Body of pancreas (tissue), 4 donors: ENCODE data around the gene FOXD4L3.
"Not testable (repeated sequence)": the region's sequence is repeated elsewhere in the genome, so short reads cannot be mapped to it uniquely, and the experiment has no call there.

Experiments
- POLR2A ChIP-seq, 3 donors: fragments of 450-650 bp; IDR thresholded peaks; one replicate each; pipeline ENCODE4 v1.6.1; 2016; ENCODE audit warnings: antibody characterized with exemption in 3 of 3, mild to moderate bottlenecking in 2 of 3
- TF ChIP-seq, protein P1 (sequence below), 7 experiments: fragments of 450-650 bp in 4 of 7; fragments of 200-600 bp in 3 of 7; sonication (generic) in 3 of 7; IDR thresholded peaks; one replicate each; pipeline ENCODE4 v1.5.1; 2016 to 2019; ENCODE audit warnings: antibody characterized with exemption in 7 of 7

DNA sequence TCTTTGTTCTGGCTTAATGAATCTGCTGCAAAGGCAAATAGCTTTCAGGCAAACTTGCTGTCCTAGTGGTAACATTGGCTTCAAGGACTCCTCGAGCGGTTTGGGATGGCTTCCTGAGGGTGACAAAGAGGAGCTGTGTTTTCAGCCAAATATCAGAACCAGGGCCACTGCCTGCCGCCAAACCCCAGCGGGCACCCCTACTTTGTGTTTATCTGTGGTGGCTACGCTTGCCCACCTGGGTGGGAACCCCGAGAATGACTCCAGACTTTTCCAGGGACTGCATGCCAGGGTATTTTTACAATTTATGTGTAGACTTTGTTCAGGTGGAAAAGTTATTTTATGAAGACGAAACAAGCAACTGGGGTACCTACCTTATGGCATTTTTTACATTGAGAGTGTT lies 35.3 kb downstream of the FOXD4L3 start:
- TF ChIP-seq, protein P1, sequence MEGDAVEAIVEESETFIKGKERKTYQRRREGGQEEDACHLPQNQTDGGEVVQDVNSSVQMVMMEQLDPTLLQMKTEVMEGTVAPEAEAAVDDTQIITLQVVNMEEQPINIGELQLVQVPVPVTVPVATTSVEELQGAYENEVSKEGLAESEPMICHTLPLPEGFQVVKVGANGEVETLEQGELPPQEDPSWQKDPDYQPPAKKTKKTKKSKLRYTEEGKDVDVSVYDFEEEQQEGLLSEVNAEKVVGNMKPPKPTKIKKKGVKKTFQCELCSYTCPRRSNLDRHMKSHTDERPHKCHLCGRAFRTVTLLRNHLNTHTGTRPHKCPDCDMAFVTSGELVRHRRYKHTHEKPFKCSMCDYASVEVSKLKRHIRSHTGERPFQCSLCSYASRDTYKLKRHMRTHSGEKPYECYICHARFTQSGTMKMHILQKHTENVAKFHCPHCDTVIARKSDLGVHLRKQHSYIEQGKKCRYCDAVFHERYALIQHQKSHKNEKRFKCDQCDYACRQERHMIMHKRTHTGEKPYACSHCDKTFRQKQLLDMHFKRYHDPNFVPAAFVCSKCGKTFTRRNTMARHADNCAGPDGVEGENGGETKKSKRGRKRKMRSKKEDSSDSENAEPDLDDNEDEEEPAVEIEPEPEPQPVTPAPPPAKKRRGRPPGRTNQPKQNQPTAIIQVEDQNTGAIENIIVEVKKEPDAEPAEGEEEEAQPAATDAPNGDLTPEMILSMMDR (IDR thresholded peaks at IDR 0.05) = not testable (repeated sequence)
- not testable (repeated sequence) for TF ChIP-seq POLR2A (IDR thresholded peaks at IDR 0.05)
